ENCODE measurements around the gene VGLL3.

- TF ChIP-seq POLR2A (IDR thresholded peaks at IDR 0.05; ENCODE audit: low read length) (no peak), GATA1 (IDR thresholded peaks at IDR 0.05; ENCODE audit: low read depth, low read length) (no peak)
These were observed 23.9 kb downstream of the VGLL3 start for GRCh38 chr3:86967062-86967461.
